H4 (cell line): Measurements from ENCODE around the gene AMH. TPM values are rescaled to one million over a fixed set of nuclear protein-coding genes. Genes with fewer than 3 reads are reported as not detected.

Source experiments
- DNase-seq: peaks from one replicate; pipeline ENCODE4 v3.0.0-alpha.2; 2015; ENCODE audit warnings: low spot score
- total RNA-seq: library from RNA; depleted of rRNA; stranded (reverse); fragments of >200 nt; shearing (Covaris generic); gene quantifications from 2 replicates; pipeline ENCODE4 v1.2.3, GENCODE V29; 2014

Gene AMH
- total RNA-seq, 1 experiment from 2014 or later = 0.68 TPM

GRCh38 chr19:2221250-2221831, 27.8 kb upstream of the AMH start:
- no peak for DNase-seq

GRCh38 chr19:2221918-2222317, 27.2 kb upstream of the AMH start:
- no peak for DNase-seq

GRCh38 chr19:2223391-2223790, 25.7 kb upstream of the AMH start:
- DNase-seq = no peak

- DNase-seq = no peak
These were observed 25.2 kb upstream of the AMH start for GRCh38 chr19:2223959-2224358.

- DNase-seq = no peak
These were observed 24.3 kb upstream of the AMH start for GRCh38 chr19:2224754-2225349.

GRCh38 chr19:2225415-2226050, 23.6 kb upstream of the AMH start:
- no peak for DNase-seq

GRCh38 chr19:2226051-2226839, 22.9 kb upstream of the AMH start:
- DNase-seq = no peak

GRCh38 chr19:2226840-2227360, 22.2 kb upstream of the AMH start:
- no peak for DNase-seq

- DNase-seq = no peak
These were observed 21.5 kb upstream of the AMH start for GRCh38 chr19:2227415-2228156.

- DNase-seq = no peak
These were observed 20.7 kb upstream of the AMH start for GRCh38 chr19:2228157-2229030.

- DNase-seq = no peak
These were observed 19.8 kb upstream of the AMH start for GRCh38 chr19:2229103-2230032.

- DNase-seq = no peak
These were observed 19.0 kb upstream of the AMH start for GRCh38 chr19:2230033-2230531.

GRCh38 chr19:2230807-2231533, 18.2 kb upstream of the AMH start:
- DNase-seq = no peak

GRCh38 chr19:2231621-2232221, 17.4 kb upstream of the AMH start:
- peak; percentile 21 for DNase-seq

GRCh38 chr19:2232286-2233151, 16.6 kb upstream of the AMH start:
- DNase-seq = no peak

- DNase-seq = no peak
These were observed 15.4 kb upstream of the AMH start for GRCh38 chr19:2233601-2234280.

GRCh38 chr19:2234996-2235380, 14.1 kb upstream of the AMH start:
- DNase-seq = no peak
